Thyroid gland (tissue), 4 donors: ENCODE data around the gene XRCC5. TPM values are rescaled to one million over a fixed set of nuclear protein-coding genes. Genes with fewer than 3 reads are reported as not detected.

Source experiments
- DNase-seq, 2 donors: peaks; one replicate each; pipeline ENCODE4 v3.0.0-alpha.2; 2019
- H3K27ac ChIP-seq, 3 donors: fragments of 200-600 bp; sonication (generic); 1 replicate in 2 of 3; 2 replicates in 1 of 3; pipeline ENCODE4 v1.5.1; 2016 to 2019; ENCODE audit warnings: mild to moderate bottlenecking in 1 of 3, moderate library complexity in 1 of 3
- H3K27me3 ChIP-seq: fragments of 200-600 bp; sonication (generic); one replicate; pipeline ENCODE4 v1.5.1; 2019
- H3K36me3 ChIP-seq, 2 donors: fragments of 200-600 bp; sonication (generic); one replicate each; pipeline ENCODE4 v1.5.1; 2016 to 2019
- H3K4me1 ChIP-seq, 2 donors: fragments of 200-600 bp; sonication (generic); one replicate each; pipeline ENCODE4 v1.5.1; 2017 to 2019
- H3K4me3 ChIP-seq, 3 donors: fragments of 200-600 bp; sonication (generic); replicated peaks in 1 of 3; 1 replicate in 2 of 3; 2 replicates in 1 of 3; pipeline ENCODE4 v1.5.1; 2016; ENCODE audit warnings: mild to moderate bottlenecking in 1 of 3
- H3K9me3 ChIP-seq: fragments of 200-600 bp; sonication (generic); one replicate; pipeline ENCODE4 v1.5.1; 2017
- CTCF ChIP-seq, 6 experiments: fragments of 200-600 bp in 3 of 6; fragments of 450-650 bp in 3 of 6; sonication (generic) in 3 of 6; IDR thresholded peaks; one replicate each; pipeline ENCODE4 v1.5.1; 2016 to 2019; ENCODE audit warnings: antibody characterized with exemption in 6 of 6, mild to moderate bottlenecking in 2 of 6, inconsistent platforms in 1 of 6, moderate library complexity in 1 of 6
- POLR2A ChIP-seq, 2 donors: fragments of 450-650 bp; IDR thresholded peaks; one replicate each; pipeline ENCODE4 v1.6.1; 2017; ENCODE audit warnings: antibody characterized with exemption in 2 of 2, mild to moderate bottlenecking in 2 of 2, moderate library complexity in 1 of 2
- WGBS, 2 donors: methylation state at CpG; one replicate each; pipeline ENCODE4 v1.1.5; 2017; 5-methylcytosine and 5-hydroxymethylcytosine counted together
- intact Hi-C: fragments of 100-400 bp; cut with DNase I; formaldehyde crosslinking; loops from one replicate; pipeline ENCODE4 v1.15.1; 2023
- total RNA-seq, 4 donors: library from RNA; depleted of rRNA; stranded (reverse); fragments of >200 nt; gene quantifications; one replicate each; pipeline ENCODE4 v1.2.3, GENCODE V29; 2016

The XRCC5 gene
- 100 to 1,000 TPM; 185 to 240 (median 216) TPM for total RNA-seq

DNA sequence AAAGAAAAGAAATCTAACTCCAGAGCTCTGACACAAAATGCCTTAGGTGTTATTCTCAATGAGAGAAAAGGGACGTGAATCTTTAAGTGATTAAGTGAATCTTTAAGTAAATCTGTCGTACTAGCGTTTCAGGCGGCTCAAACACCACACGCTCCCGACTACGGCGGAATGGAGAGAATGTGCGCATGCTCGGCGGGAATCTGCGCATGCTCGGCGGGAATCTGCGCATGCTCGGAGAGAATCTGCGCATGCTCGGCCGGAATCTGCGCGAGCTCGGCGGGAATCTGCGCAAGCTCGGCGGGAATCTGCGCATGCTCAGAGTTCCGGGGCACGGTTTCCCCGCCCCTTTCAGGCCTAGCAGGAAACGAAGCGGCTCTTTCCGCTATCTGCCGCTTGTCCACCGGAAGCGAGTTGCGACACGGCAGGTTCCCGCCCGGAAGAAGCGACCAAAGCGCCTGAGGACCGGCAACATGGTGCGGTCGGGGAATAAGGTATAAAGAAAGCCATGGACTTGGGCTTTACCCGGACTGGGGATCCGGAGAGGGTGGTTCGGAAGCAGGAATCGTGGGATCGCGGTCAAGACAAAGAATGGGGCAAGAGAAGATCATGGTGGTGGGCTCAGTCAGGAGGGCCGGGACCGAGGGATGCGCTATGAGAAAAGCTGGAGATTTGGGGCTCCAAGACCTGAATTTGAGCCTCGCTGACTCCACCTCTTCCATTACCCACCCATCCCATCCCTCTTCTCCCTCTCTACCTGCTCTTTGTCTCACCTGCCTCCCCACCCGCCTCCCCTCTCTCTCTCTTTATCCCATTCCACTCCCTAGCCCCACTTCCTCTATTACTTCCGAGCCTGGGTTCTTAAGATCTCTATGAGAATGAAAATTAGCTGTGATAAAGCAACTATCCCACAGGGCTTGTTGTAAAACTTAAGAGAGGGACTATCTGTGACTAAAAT is at the start of gene XRCC5:
XRCC5 (plus strand) TSS at position 382 of the 955 bp plus-strand sequence; CDS start at position 471, 89 bp downstream.
- peak within 1 kb of the TSS; percentile 82 to 90 (median 85) for H3K27ac ChIP-seq
- WGBS, 2 donors, result 0% methylated on average over 57 of the region's 57 CpGs
- no peaks in the 10 kb centered on the region for H3K27me3 ChIP-seq
- peak; percentile 95 to 96 for DNase-seq
- H3K36me3 ChIP-seq, result peaks cover 9 to 12% of the 10 kb centered on the region in 2 donors
- no peaks in the 10 kb centered on the region for H3K9me3 ChIP-seq
- H3K4me1 ChIP-seq, result peaks cover 19 to 24% of the 10 kb centered on the region in 2 donors
- intact Hi-C loops, result no loop called here
- peak within 1 kb of the TSS; percentile 41 to 90 (median 44) for H3K4me3 ChIP-seq
- TF ChIP-seq CTCF (IDR thresholded peaks at IDR 0.05) (no peak), POLR2A (IDR thresholded peaks at IDR 0.05) (peak in 1 of 2 donors; percentile 73)

DNA sequence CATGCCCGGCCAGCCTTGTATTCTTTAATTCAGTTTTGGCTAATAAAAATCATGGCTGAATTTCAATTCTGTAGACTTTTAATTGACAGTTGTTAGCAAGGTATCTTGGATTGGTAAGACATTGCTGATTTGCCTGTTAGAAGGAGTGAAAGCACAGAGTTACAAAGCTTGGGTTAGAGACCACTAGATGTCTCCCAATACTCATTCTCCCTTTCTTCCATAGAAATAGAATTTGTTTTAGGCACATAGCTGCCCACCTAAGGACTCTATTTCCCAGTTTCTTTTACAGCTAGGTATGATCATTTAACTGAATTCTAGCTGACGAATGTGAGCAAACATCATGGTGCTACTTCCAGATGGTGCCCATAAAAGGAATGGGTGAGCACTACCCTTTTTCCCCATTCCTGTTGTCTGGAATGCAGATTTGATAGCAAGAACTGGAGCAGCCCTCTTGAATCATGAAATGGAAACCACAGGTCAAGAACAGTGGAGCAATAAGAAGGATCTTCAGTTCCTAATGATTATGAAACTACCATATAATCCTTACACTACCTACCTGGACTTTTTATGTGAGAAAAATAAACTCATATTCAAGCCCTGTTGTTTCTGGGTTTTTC is 45.0 kb upstream of the XRCC5 start:
- Histone ChIP-seq H3K27me3 (no peaks in the 10 kb centered on the region), H3K4me3 (no peak overlapping the region), H3K27ac (no peak overlapping the region), H3K4me1 (no peaks in the 10 kb centered on the region), H3K36me3 (no peaks in the 10 kb centered on the region), H3K9me3 (no peaks in the 10 kb centered on the region)
- TF ChIP-seq CTCF (IDR thresholded peaks at IDR 0.05) (peak in 1 of 6 experiments; percentile 19), POLR2A (IDR thresholded peaks at IDR 0.05) (no peak)
- no peak for DNase-seq
- WGBS, 2 donors, result 96 to 100% methylated on average over 2 of the region's 2 CpGs
- intact Hi-C loops, result no loop called here

DNA sequence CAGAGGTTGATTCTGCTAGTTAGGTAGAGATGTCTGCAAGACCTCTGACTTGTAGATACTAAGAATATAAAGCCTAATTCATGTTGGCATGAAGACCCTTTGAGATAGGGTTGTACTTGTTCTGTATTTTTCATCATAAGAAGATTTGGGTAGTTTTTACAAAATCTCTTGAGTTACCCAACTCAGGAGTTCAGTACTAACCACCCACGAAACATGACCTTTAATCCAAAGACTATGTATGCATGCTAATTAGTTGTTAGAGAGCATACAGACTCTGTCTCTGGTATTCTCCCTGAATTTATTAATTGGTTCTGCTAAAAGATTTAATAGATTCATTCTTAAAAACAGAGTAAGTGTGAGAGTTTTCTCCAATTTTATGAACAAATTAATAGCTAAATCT is 44.5 kb upstream of the XRCC5 start:
- Histone ChIP-seq H3K27me3 (no peaks in the 10 kb centered on the region), H3K27ac (no peak overlapping the region), H3K4me3 (no peak overlapping the region), H3K4me1 (no peaks in the 10 kb centered on the region), H3K9me3 (no peaks in the 10 kb centered on the region), H3K36me3 (no peaks in the 10 kb centered on the region)
- 91% methylated on average over 1 of the region's 1 CpG for WGBS, 2 donors
- intact Hi-C loops, result no loop called here
- no peak for TF ChIP-seq CTCF (IDR thresholded peaks at IDR 0.05)
- no peak for TF ChIP-seq POLR2A (IDR thresholded peaks at IDR 0.05)
- no peak for DNase-seq

- 97% methylated on average over 5 of the region's 5 CpGs for WGBS, 2 donors
- intact Hi-C loops, result no loop called here
- Histone ChIP-seq H3K27ac (no peak overlapping the region), H3K27me3 (no peaks in the 10 kb centered on the region), H3K4me3 (no peak overlapping the region), H3K4me1 (no peaks in the 10 kb centered on the region), H3K36me3 (no peaks in the 10 kb centered on the region), H3K9me3 (no peaks in the 10 kb centered on the region)
- TF ChIP-seq CTCF (IDR thresholded peaks at IDR 0.05) (no peak), POLR2A (IDR thresholded peaks at IDR 0.05) (no peak)
- DNase-seq, result no peak
Observed at GRCh38 chr2:216066230-216066629, 42.9 kb upstream of the XRCC5 start.

GRCh38 chr2:216069028-216069427 is 40.1 kb upstream of the XRCC5 start:
- intact Hi-C loops, result no loop called here
- Histone ChIP-seq H3K36me3 (no peaks in the 10 kb centered on the region), H3K4me1 (no peaks in the 10 kb centered on the region), H3K27me3 (no peaks in the 10 kb centered on the region), H3K9me3 (no peaks in the 10 kb centered on the region), H3K4me3 (no peak overlapping the region), H3K27ac (no peak overlapping the region)
- TF ChIP-seq POLR2A (IDR thresholded peaks at IDR 0.05) (no peak), CTCF (IDR thresholded peaks at IDR 0.05) (no peak)
- DNase-seq, result no peak
- 94 to 95% methylated on average over 2 of the region's 2 CpGs for WGBS, 2 donors
